GM21619 (cell line): ENCODE measurements around the gene NPIPB2.
A peak's percentile ranks its signal among the peaks of the same experiment; 100 is the strongest.
"Not testable (repeated sequence)": the region's sequence is repeated elsewhere in the genome, so short reads cannot be mapped to it uniquely, and the experiment has no call there.

Experiments
- ATAC-seq: cut with Tn5 transposase; IDR thresholded peaks from one replicate; pipeline ENCODE4 v1.9.1; 2021; ENCODE audit not compliant: unreplicated experiment

The NPIPB2 gene

DNA sequence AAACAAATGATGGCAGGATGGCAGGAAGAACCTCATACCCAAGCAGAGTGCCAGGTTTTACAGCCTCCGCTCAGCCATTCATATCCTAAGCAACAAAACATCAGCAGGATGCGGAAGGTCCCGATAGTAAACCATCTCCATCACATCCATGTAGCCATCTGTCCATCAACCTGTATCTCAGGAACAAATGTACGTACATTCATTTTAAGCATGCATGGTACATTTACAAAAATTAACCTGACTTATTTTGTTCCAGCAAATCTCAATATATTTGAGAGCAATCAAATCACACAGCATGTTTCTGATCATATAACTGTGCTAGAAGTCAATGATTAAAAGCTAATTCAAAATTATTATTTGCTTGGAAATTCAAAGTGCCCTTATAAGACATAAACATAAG, at the start of gene NPIPB2:
Gene NPIPB2, minus strand, starts transcription at position 101 of the 400 bp plus-strand sequence. Its CDS starts 0 bp downstream, at position 101.
- not testable (repeated sequence) for ATAC-seq

DNA sequence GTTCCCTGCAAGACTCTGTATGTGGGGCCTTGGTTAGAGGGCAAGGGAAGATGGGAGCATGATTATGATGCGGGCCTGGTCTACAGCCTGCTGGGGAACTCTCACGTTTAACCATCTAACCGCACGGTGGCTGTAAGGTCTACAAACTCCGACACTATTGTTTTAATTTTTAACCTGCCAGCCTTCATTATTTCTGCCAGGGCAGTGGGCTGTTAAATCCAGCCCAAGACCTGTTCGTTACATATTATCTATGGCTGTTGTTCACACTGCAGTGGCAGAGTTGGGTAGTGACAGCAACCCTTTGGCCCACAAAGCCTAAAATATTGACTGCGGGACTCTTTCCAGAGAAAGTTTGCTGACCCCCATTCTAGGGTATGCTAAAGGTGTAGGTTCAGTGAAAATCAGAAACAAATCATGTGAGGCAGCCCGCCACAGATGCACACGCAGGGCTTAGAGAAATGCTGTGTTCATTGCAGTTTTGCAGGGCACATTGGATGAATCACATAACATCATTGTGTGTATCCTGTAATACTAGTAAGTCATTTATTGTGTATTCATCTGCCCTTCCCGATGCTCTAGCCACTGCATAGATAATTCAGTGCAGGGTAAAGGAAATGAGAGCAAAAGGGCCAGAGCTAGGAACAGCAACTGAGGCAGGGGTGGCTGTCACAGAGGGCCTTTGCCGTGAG, 49.0 kb upstream of the NPIPB2 start:
- ATAC-seq: peak; percentile 53

DNA sequence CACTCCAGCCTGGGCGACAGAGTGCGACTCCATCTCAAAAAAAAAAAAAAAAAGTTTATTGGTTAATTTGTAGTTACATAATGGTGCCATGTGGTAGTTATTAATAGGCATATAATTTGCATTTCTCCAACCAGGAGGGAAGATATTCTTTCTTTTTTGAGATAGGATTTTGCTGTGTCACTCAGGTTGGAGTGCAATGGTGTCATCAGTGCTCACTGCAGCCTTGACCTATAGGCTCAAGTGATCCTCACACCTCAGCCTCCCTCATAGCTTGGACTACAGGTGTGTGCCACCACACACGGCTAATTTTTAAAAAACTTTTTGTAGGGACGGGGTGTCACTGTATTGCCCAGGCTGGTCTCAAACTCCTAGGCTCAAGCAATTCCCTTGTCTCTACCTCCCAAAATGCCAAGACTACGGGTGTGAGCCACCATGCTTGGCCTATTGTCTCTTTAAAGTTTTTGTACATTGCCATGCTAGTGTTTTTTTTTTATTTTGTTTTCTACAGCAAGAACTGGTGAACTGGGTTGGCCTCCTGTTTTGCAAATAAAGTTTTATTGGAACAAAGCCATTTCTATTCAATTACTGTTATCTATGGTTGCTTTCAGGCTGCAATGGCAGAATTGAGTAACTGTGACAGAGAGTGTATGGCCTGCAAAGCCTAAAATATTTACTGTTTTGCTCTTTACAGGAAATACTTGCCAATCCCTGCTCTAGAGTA, 46.6 kb upstream of the NPIPB2 start:
- no peak for ATAC-seq

DNA sequence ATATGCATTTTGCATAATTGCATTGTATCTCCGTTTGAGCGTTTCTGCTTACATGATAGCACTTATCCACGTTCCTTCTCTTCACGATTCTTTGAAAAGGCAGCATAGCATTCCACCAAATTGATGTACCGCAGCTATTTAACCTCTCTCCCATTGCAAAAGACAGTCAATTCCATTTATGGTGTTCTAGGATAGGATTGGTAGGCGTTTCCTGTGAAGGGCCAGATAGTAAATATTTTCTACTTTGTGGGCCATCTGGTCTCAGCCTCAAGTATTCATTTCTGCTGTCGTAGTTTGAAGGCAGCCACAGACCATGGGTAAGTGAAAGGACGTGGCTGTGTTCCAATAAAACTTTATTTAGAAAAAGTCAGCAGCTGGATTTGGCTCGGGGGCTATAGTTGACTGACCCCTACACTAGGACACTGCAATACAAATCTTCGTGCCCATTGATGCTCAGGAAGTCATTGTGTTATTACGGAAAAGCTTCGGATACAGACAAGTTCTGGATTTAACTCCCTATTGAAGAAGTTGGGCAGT, 44.7 kb upstream of the NPIPB2 start:
- ATAC-seq: no peak

DNA sequence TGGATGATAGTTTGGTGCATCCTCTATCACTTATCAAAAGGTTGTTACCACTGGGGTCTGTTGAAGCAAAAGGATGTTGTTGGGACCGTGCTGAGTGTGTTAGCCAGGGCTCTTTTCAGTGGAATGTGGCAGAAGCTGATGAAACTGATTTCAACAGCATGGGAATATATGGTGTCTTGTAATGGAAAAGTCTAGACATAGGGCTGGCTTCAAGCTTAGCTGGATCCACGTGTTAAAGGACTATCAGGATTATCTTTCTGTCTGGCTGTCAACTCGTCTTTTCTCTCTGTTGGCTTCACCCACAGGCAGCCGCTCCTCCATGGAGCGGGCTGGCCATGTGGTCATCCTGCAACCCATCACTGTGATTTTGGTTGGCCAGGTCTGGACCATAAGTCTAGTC, 43.4 kb upstream of the NPIPB2 start:
- ATAC-seq: no peak

DNA sequence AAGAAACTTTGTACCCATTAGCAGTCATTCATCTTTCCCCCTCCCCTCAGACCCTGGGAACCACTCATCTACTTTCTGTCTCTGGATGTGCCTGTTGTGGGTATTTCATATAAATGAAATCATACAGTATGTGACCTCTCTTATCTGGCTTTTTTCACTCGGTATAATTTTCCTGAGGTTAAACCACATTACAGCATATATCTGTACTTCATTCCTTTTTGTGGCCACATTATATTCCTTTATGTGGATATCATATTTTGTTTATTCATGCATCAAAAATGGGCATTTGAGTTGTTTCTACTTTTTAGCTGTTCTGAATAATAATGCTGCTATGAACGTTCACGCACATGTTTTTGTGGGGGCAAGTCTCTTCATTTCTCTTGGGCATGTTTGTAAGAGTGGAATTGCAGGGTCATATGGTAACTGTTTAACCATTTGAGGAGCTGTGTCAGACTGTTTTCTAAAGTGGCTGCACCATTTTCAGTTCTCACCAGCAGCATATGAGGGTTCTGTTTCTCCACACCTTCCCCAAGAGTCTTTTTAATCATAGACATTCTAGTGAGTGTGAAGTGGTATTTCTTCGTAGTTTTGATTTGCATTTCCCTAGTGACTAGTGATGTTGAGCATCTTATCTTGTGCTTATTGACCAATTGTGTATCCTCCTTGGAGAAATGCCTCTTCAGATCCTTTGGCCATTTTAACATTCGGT, 38.4 kb upstream of the NPIPB2 start:
- ATAC-seq: peak; percentile 47

DNA sequence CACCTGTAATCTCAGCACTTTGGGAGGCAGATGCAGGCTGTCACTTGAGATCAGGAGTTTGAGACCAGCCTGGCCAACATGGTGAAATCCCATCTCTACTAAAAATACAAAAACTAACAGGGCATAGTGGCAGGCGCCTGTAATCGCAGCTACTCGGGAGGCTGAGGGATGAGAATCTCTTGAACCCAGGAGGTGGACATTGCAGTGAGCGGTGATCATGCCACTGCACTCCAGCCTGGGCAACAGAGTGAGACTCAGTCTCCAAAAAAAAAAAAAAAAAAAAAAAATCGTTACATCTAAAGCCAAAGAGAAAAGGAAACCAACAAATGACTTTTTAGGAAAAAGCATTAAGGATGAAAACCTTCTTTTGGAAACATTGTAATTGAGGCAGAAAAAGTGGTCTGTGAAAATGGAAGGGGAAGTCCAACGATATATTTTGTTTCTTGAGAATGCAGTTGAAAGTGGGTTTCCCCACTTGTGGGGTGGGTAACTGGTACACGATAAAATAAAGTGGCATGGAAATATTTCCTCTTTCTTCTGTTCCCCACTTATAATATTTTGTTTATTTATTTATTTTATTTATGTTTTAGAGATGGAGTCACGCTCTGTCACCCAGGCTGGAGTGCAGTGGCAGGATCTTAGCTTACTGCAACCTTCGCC, 37.3 kb upstream of the NPIPB2 start:
- no peak for ATAC-seq

DNA sequence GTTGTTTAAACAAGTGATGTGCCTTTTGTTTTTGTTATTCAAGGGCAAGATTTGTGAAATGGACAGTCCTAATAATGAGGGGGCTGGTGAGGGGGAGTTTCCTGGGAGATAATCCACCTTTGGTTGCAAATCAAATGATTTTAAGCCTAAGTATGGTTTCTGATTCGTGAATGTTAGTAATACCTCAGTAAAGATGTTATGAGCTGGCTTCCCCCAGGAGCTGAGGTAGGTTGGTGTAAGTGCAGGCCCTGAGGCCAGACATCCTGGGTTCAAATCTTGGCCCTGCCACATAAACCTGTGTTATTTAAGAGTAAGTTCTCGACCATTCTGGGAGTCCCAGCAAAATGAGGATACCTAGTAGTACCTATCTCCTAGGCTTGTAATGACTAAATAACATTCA, 36.2 kb upstream of the NPIPB2 start:
- ATAC-seq: no peak

DNA sequence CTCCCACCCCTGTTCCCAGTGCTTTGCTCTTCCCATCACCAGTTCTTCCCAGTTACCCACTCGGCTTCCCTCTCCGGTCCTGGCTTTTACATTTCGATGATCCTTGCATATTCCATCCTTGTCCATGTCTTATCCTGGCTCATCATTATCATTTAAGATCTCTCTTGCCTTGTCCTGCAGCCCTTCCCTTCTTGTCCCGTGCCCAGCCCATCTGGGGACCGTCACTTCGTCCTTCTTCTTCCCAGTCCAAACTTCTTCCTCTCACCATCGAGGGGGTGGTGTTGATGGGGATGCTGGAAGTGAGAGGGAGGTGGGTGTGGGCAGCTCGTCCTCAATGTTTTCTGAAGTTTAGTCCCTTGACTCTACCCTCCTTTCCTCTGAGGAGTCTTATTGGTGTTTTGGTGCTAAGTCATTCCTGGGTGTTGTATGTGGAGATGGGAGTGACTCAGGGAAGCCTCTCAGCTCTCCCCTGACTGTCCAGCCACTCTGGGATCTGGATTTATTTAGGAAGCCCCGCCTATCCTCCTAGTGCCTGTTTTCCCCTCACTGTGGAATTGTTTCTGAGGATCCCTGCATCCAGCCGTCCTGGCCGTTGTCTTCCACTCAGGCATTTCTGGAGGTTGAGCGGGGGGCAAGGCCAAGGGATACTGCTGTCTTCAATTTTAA, 35.7 kb upstream of the NPIPB2 start:
- no peak for ATAC-seq

DNA sequence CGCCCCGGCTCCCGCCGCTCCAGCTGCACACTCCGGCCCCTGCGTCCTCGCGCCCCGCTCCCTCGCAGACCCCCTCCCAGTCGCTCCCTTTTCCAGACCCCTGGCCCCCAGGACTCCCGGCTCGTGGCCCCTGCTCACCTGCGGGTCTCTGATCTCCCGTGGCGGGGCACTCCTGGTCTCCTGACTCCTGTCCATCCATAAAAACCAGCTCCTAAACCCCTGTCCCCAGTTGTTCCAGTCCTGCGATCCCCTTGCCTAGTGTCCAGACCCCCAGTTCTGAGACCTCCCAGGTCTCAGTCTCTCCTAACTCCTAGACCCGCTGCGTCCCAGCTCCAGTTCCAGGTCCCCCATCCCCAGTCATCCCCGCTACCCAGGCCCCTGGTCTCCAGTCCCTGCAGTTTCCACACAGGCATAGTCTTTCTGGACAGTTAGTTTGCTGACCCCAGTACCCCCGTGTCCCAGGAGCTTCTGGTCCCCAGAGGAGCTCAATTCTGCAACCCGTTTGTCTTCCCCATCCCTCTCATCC, 35.1 kb upstream of the NPIPB2 start:
- no peak for ATAC-seq

DNA sequence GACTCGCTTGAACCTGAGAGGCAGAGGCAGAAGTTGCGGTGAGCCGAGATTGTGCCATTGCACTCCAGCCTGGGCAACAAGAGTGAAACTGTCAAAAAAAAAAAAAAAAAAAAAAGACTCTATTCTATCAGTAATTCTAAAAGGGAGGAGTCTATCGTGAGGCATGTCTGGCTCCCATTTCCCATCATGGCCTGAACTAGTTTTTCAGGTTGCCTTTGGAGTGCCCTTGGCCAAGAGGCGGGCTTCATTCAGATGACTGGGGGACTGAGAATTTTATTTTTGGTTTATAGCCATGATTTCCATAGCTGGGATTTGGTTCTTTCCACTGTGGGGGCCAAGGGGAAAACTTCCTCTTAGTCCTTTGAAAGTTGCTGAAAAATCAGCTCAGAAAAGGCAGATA, 31.2 kb upstream of the NPIPB2 start:
- no peak for ATAC-seq

DNA sequence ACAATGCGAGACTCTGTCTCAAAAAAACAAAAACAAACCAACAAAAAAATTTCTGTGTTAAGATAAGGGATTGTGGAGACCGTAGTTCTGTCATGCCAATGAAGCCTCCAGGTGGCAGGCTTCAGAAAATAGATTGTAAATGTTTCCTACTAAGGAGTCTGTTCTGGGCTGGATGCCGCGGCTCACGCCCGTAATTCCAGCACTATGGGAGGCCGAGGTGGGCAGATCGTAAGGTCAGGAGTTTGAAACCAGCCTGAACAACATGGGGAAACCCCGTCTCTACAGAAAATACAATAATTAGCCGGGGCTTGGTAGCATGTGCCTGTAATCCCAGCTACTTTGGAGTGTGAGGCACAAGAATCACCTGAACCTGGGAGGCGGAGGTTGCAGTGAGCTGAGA, 30.3 kb upstream of the NPIPB2 start:
- no peak for ATAC-seq

DNA sequence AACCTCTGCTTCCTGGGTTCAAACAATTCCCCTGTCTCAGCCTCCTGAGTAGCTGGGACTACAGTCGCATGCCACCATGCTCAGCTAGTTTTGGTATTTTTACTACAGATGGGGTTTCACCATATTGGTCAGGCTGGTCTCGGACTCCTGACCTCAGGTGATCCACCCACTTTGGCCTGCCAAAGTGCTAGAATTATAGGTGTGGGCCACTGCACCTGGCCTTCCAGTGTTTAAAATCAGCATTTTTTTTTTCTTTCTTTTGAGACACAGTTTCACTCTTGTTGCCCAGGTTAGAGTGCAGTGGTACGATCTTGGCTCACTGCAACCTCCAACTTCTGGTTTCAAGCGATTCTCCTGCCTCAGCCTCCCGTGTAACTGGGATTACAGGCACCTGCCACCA, 28.4 kb upstream of the NPIPB2 start:
- not testable (repeated sequence) for ATAC-seq

DNA sequence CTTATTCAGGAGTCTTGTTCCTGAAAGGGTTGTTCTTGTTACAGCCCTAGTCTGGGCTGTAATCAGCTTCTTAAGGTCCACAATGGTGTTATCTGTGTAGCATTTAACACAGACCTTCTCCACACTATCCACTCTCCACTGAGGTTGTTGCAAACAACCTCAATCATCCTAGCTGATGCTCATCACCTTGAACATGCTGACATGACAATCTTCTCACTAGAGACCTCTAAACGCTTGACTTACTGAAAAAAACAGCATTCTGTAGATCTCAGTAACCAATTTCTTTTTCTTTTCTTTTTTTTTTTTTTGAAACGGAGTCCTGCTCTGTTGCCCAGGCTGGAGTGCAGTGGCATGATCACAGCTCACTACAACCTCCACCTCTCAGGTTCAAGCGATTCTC, 26.7 kb upstream of the NPIPB2 start:
- no peak for ATAC-seq

DNA sequence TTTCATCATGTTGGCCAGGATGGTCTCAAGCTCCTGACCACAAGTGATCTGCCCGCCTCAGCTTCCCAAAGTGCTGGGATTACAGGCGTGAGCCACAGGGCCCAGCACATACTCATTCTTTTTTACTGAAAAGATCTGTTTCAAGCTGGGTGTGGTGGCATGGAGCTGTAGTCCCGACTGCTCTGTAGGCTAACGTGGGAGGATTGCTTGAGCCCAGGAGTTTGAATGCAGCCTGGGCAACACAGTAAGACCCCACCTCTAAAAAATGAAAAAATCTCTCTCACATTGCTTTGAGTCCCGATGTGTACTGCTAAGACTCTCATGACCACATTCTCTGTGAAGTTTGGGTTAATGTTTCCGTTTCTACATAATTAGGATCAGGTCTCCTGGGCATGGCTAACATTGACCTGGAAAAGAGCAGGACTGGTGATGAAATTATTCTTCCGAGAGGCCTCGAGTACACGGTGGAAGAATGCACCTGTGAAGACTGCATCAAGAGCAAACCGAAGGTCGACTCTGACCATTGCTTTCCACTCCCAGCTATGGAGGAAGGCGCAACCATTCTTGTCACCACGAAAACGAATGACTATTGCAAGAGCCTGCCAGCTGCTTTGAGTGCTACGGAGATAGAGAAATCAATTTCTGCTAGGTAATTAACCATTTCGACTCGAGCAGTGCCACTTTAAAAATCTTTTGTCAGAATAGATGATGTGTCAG, 25.5 kb upstream of the NPIPB2 start:
- no peak for ATAC-seq

DNA sequence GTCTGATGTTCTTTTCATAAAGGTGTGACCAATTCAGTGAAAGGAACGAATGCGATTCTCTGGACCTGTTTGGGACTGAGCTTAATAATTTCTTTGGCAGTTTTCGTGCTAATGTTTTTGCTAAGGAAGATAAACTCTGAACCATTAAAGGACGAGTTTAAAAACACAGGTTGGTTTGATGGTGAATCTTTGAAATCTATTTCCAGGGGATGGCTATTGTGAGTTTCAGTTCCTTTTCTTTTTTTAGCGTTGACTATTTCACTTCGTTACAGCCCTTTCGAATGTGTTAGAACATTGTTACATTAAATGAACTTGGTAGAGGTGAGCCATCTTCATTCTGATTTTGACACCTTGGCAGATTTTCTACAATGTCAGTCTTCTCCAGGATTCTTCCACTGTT, 24.3 kb upstream of the NPIPB2 start:
- peak; percentile 31 for ATAC-seq

DNA sequence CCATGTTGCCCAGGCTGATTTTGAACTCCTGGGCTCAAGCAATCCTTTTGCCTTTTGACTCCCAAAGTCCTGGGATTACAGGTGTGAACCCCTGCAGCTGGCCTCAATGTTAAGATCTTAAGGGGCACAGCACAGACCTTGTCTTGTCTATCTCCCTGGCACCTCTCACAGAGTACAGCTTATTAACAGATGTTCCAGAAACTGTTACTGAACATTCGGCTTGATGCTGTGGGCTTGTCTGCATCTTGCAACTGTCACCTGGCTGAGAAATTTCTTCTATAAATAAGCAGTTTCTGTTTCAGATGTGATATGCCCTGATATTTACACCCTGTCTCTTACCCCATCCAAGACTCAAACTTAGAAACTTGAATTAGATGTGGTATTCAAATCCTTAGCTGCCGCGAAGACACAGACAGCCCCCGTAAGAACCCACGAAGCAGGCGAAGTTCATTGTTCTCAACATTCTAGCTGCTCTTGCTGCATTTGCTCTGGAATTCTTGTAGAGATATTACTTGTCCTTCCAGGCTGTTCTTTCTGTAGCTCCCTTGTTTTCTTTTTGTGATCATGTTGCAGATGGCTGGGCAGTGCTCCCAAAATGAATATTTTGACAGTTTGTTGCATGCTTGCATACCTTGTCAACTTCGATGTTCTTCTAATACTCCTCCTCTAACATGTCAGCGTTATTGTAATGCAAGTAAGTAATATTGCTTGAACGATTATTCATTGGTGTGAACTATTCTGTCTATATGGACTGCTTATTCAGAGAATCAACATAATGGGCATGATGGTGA, 23.1 kb upstream of the NPIPB2 start, which contains the start of gene TNFRSF17:
Gene TNFRSF17, plus strand, starts transcription at position 450 of the 791 bp plus-strand sequence. Its CDS starts 115 bp downstream, at position 565.
- ATAC-seq: peak; percentile 70

DNA sequence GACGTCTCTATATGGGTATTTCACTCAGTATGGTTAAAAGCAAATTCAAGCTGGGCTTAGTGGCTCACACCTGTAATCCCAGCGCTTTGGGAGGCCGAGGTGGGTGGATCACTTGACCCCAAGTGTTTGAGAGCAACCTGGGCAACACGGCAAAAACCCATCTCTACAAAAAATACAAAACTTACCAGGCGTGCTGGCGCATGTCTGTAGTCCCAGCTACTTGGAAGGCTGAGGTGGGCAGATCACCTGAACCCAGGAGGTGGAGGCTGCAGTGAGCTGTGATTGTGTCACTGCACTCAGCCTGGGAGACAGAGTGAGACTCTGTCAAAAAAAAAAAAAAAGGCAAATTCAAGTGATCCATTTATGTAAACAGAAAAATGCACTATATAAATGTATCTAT, 21.9 kb upstream of the NPIPB2 start:
- no peak for ATAC-seq

DNA sequence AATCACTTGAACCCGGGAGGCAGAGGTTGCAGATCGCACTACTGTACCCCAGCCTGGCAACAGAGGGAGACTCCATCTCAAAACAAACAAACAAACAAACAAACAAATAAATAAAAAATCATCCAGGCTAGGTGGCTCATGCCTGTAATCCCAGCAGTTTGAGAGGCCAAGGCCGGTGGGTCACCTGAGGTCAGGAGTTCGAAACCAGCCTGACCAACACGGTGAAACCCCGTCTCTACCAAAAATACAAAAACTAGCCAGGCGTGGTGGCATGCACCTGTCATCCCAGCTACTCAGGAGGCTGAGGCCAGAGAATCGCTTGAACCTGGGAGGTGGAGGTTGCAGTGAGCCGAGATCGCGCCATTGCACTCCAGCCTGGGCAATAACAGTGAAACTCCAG, 21.1 kb upstream of the NPIPB2 start:
- ATAC-seq: not testable (repeated sequence)
